HG03108 (cell line): ENCODE measurements around the gene LBHD2.
"Not testable (repeated sequence)": the region's sequence is repeated elsewhere in the genome, so short reads cannot be mapped to it uniquely, and the experiment has no call there.

ENCODE experiments used
- ATAC-seq: cut with Tn5 transposase; IDR thresholded peaks from one replicate; pipeline ENCODE4 v1.9.1; 2021; ENCODE audit warnings: moderate library complexity; ENCODE audit not compliant: unreplicated experiment

LBHD2 gene

DNA sequence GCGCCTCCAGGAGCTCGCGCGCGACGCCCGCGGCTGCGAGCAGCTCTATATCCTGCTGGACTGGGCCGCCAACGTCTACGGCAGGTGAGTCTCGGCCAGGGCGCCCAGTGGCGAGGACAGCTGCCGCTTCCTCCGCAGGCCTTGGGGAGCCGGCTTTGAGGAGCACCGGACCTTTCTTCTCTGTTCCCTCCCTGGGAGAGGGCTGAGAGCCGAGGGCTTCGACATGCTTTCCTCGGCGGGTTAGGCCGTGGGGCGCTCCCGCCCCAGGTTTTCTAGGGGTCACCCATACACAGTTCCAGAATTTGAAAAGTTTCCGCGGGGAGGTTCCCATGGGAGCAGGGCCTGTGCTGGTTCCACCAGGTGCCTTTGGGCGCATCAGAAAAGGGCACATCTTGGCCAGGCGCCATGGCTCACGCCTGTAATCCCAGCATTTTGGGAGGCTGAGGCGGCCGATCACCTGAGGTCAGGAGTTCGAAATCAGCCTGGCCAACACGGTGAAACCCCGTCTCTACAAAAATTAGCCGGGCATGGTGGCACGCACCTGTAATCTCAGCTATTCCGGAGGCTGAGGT lies 18.8 kb downstream of the LBHD2 start:
- no peak for ATAC-seq

DNA sequence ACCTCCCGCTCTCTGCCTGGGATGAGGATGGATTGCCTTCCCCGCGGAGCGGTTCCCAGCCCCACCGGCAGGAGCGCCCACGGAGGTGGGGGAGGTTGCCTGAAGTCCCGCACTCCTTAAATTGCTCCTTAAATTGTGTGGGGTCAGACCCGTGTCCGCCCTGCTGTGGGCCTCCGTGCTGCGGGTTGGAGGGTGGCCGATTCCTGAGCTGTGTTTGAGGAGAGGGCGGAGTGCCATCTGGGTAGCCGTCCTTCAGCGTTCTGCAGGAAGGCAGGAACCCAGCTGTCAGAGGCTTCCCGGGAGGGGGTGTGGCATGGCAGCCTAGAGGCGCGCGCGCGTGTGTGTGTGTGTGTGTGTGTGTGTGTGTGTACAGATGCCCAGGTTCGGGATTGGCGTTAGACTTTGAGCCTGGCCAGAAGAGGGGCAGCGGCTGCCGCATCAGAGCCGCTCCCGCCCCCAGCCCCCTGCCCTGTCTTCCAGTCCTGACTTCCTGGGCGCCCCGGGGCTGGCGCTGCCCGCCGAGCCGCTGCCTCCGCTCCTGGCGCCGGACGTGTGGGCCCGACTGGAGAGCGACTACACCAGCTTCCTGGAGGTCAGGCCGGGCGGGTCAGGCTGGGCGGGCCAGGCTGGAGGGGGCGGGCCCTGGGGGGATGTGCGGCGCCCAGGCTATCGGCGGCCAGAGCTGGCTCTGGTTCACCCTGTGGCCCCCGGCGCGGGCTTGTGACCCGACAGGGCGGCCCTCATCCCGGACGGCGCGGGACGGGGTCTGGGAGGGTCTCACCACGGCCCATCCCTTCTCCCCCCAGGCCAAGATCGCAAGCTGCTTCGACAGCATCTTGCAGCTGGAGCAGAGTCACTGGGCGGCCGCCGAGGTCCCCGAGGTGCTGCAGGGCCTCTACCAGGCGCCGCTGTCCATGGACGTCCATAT lies 19.7 kb downstream of the LBHD2 start:
- no peak for ATAC-seq

DNA sequence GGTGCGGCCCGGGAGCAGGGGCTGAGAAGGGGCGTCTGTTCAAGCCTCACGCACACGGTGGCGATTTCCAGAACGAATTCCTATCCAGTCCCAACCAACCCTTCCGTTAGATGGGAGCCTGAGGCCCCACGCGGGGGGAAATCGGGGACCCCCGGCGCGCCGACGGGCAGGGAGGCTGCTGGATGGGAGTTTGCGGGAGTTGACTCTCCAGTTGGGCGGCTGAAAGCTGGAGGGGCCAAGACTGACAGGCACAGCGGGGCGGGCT lies 20.3 kb downstream of the LBHD2 start:
- ATAC-seq: no peak

DNA sequence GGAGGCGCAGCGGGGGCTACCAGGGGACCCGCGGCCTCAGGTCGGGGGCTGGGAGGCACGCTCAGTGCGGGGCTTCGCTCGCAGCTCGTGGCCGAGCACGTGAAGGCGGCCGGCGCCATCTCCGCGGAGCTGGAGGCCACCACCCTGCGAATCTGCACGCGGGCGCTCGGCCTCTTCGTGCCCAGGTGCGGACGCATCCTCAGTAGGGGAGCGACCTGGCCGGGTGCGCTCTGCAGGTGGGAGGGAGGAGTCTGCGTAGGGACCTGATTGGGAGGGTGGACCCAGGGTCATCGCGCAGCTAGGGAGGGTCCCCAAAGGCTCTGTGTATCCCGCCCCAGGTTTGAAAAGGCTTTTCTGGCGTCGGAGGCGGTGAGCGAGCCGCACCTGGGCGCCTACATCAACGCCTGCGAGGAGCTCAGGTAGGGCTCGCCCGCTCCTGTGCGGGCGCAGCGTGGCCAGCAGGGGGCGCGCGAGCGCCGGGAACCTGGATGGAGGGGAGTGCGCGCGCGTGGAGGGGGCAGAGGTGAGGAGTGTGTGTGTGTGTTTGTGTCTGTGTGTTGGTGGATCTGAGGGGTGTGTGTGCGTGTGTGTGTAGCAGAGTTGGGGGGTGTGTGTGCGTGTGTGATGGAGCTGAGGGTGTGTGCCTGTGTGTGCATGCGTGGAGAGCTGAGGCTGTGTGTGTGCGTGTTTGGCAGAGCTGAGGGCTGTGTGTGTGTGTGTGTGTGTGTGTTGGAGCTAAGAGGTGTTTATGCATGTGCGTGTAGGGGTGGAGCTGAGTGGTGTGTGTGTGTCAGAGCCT lies 20.8 kb downstream of the LBHD2 start:
- ATAC-seq: no peak

GRCh38 chr14:103105580-103106150 lies 21.7 kb downstream of the LBHD2 start:
- ATAC-seq: no peak

- ATAC-seq: no peak
These were observed 23.4 kb downstream of the LBHD2 start for GRCh38 chr14:103107455-103107854.

DNA sequence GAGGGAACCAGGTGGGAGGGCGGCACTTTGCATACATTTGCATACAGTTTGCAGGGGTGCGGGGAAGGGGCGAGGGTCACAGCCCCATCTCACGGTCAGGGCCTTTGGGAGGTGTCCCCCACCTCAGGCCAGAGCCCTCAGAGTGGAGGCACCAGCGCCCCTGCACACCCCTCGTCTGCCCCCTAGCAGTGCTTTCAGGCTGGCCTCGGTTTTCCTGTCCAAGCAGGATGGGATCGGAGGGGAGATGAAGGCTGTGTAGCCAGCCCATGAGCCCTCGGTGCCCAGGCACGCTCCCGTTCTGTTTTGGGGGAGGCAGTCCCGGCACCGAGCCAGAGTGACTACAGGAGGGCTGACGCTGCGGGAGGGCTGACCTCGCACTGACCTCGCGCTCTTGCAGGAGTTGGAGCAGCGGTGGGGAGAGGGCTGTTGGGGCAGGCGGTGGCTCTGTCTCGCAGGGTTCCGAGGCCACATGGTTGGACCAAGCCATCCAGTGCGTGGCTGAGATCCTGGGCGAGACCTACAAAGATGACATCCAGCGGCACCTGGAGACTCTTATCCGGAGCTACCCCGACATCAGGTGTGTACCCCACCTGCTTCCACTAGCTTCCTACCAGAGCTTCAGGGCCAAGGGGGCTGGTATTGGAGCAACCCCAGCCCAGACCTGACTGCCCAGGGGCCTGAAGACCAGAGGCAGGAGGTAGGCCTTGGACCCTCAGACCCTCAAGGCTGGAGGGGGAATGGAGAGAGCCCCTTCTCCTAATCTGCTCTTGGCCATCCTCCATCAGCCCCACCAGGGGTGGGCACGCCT lies 24.1 kb downstream of the LBHD2 start:
- ATAC-seq: no peak

- peak; percentile 44 for ATAC-seq
These were observed 24.8 kb downstream of the LBHD2 start for GRCh38 chr14:103108749-103109207.

DNA sequence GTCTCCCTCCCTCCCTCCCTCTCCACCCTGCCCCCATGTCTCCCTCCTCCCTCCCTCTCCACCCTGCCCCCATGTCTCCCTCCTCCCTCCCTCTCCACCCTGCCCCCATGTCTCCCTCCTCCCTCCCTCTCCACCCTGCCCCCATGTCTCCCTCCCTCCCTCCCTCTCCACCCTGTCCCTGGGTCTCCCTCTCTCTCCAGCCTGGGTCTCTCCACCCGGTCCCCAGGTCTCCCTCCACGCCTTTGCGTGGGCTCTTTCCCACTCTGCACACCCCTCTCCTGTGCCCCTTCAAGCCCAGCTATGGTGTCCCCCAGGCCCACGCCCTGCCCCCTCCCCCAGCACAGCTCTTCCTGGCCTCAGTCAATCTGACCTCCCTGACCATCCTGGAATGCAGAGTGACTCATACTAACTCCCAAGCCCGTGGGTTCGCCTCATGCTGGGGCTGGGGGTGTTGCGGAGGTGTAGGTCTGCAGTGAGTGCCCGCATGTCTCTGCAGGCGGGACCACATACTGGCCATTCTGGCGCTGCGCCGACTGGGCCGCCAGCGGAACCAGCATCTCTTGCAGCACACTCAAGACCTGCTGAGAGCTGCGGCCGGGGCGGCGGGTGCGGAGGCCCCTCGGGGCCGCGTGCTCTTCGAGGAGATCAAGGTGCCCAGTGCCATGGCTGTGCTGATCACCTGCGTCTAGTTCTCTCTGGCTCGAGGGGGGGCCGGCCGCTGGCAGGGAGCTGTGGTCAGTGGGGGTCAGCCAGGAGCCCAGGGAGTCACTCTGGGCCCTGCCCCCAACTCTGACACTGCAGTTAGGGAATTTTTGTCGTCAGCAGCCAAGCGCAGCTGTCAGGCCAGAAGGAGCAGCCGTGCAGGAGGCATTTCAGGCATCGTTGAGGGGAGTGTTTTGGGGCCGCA lies 25.8 kb downstream of the LBHD2 start:
- ATAC-seq: no peak

DNA sequence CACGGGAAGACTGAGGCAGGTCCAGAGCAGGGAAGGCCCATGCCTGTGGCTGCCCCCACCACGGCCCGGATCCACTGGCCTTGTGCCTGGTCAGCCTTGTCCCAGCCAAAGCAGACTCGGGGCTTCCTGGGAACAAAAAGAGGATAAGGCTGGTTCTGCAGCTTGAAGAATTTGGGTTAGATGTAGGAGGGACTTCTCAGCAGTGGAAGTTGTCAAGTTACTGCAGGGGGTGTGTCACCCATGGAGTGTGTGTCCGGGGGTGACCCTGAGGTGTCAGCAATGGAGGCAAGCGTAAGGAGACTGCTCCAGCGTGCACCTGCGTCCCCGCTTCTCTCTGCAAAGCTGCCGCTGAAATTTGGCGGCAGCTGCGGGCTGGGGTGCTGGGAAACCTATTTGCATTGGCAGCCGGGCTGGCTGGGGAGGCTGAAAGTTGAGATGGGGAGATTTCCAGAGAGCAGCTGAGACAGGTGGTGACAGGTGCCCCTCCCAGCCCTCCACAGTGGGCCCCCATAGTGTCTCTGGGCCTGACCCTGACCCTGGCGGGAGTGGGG lies 26.7 kb downstream of the LBHD2 start:
- no peak for ATAC-seq

DNA sequence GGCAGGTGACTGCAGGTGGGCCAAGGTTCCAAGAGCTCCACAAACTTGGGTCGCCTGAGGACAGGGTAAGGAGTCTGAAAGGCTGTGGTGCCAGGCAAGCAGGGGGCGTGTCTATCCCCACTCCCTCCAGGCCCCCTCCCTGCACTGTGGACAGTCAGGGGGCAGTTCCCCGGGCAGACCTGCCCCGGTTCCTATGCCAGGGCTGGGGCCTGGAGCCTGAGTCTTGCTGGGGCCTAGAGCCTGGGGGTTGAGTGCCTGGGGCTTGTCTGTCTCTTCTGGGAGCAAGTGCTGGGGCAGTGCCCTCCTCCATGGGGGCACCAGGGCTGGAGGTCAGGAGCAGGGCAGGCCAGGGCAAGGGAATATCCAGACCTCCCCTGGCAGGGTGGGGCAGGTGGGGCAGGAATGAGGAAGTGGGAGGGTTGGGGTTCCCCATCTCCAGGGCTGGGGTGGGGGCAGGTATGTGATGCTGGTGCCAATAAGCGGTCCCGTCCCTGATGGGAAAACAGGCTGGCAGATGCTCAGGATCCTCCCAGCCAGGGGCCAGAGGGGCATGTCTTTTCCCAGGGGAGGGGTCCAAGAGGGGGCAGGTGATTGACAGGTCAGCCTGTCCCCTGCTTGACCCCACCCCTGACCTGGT lies 27.3 kb downstream of the LBHD2 start:
- ATAC-seq: no peak

DNA sequence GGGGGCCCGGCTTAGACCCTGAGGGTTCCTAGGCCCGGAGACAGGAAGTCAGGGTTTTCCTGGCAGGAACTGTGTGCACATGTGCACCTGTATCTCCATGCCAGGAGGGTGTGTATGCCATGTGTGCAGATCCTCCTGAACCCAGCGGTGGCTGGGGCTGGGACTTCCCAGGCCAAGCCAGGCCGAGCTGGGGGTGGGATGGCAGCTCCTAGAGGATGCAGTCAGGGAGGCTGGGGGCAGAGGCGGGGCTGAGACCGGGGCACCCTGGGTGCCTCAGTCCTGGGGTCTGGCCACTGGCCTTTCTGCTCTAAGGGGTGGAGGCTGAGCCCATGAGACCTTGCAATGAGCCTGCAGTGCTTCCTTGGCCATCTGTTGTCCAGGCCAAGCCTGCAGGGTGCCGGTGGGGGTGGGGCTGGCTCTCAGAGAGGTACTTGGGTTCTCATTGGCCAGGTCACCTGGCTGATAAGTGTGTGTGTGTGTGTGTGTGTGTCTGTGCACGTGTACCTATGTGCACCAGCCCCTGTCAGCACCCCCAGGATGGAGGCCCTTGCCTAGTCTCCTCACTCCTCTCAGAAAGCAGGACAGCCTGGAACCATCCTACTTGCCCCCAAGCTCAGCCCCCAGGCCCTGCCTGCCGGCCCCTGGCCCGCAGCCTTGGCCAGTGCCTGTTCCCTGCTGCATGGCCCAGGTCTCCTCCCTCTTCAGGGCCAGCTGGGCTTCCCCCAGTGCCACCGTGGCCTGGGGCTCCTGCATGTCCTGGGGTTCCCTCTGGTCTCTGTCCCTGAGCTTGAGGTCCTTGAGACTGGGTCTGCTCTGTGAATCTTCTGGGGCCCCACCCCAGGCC lies 28.6 kb downstream of the LBHD2 start:
- ATAC-seq: no peak

DNA sequence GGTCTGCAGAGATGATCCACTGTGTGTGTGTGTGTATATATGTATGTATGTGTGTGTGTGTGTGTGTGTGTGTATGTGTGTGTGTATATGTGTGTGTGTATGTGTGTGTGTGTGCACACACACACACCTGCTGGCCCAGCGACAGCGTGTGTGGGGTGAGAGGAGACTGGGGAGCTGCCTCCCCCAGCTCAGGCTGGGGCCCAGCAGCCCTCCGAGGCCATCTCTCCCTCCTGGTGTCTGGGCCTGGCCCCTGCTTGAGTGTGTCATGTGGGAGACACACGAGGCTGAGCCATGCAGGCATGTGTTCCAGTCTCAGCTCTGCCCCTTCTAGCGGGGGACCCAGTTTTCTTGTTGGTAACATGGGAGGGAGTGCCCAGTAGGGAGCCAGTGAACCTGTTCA lies 29.3 kb downstream of the LBHD2 start:
- no peak for ATAC-seq

DNA sequence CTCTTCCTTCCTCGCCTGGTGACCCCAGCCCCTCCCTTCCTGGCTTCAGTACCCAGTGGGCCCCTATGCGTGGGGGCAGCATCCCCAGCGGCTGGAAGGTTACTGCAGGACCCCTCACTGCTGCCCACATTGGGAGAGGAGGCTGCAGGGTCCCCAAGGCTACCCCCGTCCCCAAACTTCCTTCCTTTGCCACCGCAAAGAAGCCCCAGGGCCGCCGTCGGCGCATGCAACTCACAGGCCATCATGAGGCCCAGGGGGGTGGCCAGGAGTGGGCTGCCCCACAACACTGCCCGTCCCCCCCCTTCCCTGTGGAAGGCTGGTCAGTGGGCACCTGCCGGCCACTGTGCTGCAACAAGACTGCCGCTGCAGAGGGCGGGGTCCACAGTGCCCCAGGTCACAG lies 29.8 kb downstream of the LBHD2 start:
- no peak for ATAC-seq

DNA sequence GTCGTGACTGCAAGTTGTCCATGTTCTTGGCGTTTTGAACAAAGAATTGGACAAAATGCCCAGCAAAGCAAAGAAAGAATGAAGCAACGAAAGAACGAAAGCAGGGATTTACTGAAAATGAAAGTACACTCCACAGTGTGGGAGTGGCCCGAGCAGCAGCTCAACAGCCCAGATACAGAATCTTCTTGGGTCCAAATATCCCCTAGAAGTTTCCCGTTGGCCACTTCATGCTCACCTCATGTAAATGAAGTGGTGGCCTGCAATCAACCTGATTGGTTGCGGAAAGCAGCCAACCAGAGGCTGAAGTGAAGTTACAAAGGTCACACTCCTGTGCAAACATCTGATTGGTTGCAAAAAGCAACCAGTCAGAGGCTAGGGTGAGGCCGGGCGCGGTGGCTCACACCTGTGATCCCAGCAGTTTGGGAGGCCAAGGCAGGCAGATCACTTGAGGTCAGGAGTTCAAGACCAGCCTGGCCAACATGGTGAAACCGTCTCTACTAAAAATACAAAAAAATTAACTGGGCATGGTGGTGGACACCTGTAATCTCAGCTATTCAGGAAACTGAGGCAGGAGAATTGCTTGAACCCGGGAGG lies 31.2 kb downstream of the LBHD2 start:
- not testable (repeated sequence) for ATAC-seq

DNA sequence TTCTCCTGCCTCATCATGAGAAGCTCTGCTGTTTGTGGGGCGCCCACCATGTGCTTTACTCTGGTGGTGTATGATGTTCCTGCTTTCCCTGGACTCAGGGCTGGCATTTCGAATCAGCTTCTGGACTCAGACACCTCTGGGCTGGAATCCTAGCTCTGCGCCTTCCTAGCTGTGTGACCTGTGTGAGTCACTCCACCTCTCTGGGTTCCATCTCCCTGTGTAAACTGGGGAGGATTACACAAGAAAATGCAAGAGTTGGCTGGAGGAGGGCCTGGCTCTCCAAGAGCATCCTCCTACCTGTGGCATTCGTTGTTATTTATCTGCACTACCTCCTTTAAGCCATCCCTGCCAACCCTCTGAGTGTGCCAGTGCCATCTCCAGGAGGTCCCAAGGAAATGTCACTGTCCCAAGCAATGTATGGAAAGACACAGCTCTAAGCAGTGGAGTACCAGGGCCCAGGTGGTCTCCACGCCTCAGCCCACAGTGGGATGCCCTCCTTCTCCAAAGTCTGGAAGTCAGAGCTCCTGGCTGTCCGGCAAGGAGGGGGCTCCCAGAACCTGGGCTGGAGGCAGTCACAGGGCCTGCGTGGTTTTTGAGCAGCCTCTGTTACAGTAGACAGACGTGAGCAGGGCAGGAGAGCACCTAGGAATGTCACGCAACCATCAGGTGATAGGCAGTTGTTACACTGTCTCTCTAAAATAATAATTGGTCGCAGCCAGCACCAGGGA lies 32.0 kb downstream of the LBHD2 start:
- no peak for ATAC-seq

- ATAC-seq: no peak
These were observed 32.6 kb downstream of the LBHD2 start for GRCh38 chr14:103116636-103117035.
